ENCODE results near the gene SLU7. TPM values are rescaled to one million over a fixed set of nuclear protein-coding genes. Genes with fewer than 3 reads are reported as not detected.

SLU7 gene
- total RNA-seq, 1 donor from 2014 or later, result 55.1 TPM

GRCh38 chr5:160360310-160360709 is 58.6 kb downstream of the SLU7 start:
- H3K4me1 ChIP-seq, result peaks cover 47% of the 10 kb centered on the region
- no peaks in the 10 kb centered on the region for H3K9me3 ChIP-seq
- no peak overlapping the region for H3K4me3 ChIP-seq
- intact Hi-C loops (cut with DNase I), result no loop called here
- no peaks in the 10 kb centered on the region for H3K27me3 ChIP-seq (ENCODE audit: low read depth)
- H3K27ac ChIP-seq, result peak overlapping the region; percentile 31
- DNase-seq (no peak), ATAC-seq (no peak)
- H3K36me3 ChIP-seq, result no peaks in the 10 kb centered on the region
- no peak for TF ChIP-seq CTCF (IDR thresholded peaks at IDR 0.05)

GRCh38 chr5:160359816-160360215 is 59.1 kb downstream of the SLU7 start:
- no peak for TF ChIP-seq CTCF (IDR thresholded peaks at IDR 0.05)
- no peak overlapping the region for H3K4me3 ChIP-seq
- peak in 1 of 2 donors; percentile 19 for ATAC-seq
- peaks cover 47% of the 10 kb centered on the region for H3K4me1 ChIP-seq
- no peaks in the 10 kb centered on the region for H3K27me3 ChIP-seq (ENCODE audit: low read depth)
- no peak for DNase-seq
- no peaks in the 10 kb centered on the region for H3K36me3 ChIP-seq
- H3K9me3 ChIP-seq, result no peaks in the 10 kb centered on the region
- intact Hi-C loops (cut with DNase I), result no loop called here
- peak overlapping the region; percentile 31 for H3K27ac ChIP-seq

GRCh38 chr5:160359242-160359641 is 59.6 kb downstream of the SLU7 start:
- DNase-seq, result no peak
- no peak for ATAC-seq
- Histone ChIP-seq H3K4me1 (peaks cover 47% of the 10 kb centered on the region), H3K9me3 (no peaks in the 10 kb centered on the region), H3K36me3 (no peaks in the 10 kb centered on the region), H3K27ac (no peak overlapping the region), H3K27me3 (ENCODE audit: low read depth) (no peaks in the 10 kb centered on the region), H3K4me3 (no peak overlapping the region)
- intact Hi-C loops (cut with DNase I), result no loop called here
- no peak for TF ChIP-seq CTCF (IDR thresholded peaks at IDR 0.05)

- no peak for TF ChIP-seq CTCF (IDR thresholded peaks at IDR 0.05)
- Histone ChIP-seq H3K4me3 (no peak overlapping the region), H3K9me3 (no peaks in the 10 kb centered on the region), H3K36me3 (no peaks in the 10 kb centered on the region), H3K27me3 (ENCODE audit: low read depth) (no peaks in the 10 kb centered on the region), H3K27ac (peak overlapping the region; percentile 65), H3K4me1 (peaks cover 38% of the 10 kb centered on the region)
- intact Hi-C loops (cut with DNase I), result no loop called here
- peak in 1 of 2 donors; percentile 9 for ATAC-seq
- no peak for DNase-seq
These were observed 60.9 kb downstream of the SLU7 start for GRCh38 chr5:160357861-160358411.

- H3K36me3 ChIP-seq, result no peaks in the 10 kb centered on the region
- DNase-seq (no peak), ATAC-seq (no peak)
- TF ChIP-seq CTCF (IDR thresholded peaks at IDR 0.05), result no peak
- peak overlapping the region; percentile 65 for H3K27ac ChIP-seq
- intact Hi-C loops (cut with DNase I), result no loop called here
- H3K9me3 ChIP-seq, result no peaks in the 10 kb centered on the region
- no peak overlapping the region for H3K4me3 ChIP-seq
- no peaks in the 10 kb centered on the region for H3K27me3 ChIP-seq (ENCODE audit: low read depth)
- peaks cover 33% of the 10 kb centered on the region for H3K4me1 ChIP-seq
These were observed 61.5 kb downstream of the SLU7 start for GRCh38 chr5:160357394-160357793.
